ENCODE measurements around the gene DIRAS2.
A peak's percentile ranks its signal among the peaks of the same experiment; 100 is the strongest.

The DIRAS2 gene

DNA sequence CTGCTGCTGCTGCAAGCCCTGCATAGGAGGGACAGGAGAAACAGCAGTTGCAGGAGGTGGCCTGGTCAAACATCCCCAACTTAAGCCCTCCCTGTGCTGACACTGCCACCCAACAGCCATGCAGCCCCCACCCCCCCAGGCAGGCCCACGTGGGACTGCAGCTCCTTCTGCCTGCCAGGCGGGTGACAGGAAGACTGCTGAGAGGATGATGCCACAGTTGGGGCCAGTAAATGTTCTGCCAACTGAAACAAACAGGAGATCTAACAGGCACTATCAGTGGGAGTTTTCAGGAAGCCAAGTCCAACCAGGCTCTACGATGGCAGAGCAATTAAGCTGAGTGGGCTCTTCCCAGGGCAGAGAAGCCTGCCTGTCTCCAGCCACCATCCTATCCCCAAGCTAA lies 31.1 kb downstream of the DIRAS2 start:
- DNase-seq, result no peak

- DNase-seq, result no peak
These were observed 31.5 kb downstream of the DIRAS2 start for GRCh38 chr9:90611121-90611520.

- no peak for DNase-seq
These were observed 34.7 kb downstream of the DIRAS2 start for GRCh38 chr9:90607701-90608516.

DNA sequence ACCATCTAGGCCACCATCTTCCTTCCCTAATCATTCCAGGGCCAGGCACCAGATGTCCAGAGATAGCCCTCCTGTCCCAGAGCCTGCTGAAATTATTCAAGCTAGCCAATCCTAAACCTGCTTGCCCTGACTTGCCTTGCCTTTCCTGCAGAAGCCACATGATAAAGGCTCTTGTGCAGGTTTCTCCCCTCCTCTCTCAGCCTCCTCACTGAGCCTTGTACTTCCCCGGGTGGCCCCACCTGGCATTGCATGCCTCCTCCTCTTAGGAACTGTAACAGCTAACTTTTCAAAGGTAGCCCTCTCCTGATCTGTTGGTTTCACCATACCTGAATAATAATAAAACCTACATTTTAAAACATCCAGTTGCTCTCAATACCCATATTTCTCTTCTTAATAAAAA lies 42.6 kb downstream of the DIRAS2 start:
- no peak for DNase-seq

DNA sequence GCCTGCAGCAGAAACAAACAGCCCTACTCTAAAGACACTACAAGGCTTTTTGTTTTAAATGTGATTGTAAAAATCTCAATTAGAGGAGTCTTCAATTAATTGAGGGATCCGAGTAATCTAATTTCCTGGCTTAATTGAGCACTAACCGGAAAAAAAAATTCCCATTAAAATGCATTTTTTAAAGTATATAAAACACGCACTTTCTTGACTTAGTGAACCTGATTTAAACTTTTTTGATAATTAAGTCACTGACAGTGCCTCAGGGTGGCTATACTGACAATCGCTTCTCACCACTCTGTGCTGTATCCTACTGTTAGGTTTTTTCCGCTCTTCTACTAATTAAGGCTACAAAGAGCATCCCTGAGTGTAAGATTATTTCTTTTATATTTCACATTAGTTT lies 44.4 kb downstream of the DIRAS2 start:
- no peak for DNase-seq

DNA sequence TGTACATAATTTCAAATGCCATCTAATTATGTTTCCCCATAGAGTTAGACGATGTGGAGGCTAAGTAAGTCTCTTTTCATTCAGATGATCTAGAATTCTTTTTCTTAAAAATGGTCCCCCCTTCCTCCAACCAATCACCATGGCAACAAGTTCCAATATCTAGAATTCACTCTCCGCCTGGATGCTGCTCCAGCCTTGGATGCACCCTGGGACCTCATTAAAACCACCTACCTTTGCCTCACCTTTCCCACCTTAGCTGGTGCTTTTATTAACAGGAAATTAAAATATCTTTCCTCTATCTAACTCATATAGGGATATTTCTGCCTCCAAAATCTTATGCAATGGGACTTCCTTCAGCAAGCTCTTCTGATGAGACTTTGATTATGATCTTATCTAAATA lies 49.0 kb downstream of the DIRAS2 start:
- no peak for DNase-seq

DNA sequence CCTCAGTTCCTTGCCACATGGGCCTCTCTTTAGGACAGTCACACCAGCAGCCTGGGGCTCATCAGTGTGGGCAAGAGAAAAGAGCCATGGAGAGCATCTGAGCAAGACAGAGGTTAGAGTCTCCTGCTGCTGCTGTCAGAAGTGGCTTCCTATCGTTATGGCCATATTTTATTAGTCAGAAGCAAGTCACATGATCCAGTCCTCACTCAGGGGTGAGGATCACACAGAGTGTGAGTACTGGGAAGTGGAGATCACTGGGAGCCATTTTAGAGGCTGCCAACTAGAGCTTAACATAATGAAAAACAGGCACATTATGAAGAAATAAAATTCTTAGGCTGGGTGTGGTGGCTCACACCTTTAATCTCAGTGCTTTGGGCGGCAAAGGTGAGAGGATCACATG lies 62.0 kb downstream of the DIRAS2 start:
- no peak for DNase-seq

- no peak for DNase-seq
These were observed 63.4 kb downstream of the DIRAS2 start for GRCh38 chr9:90579181-90579580.

GRCh38 chr9:90578126-90578815 lies 64.4 kb downstream of the DIRAS2 start:
- DNase-seq, result no peak

GRCh38 chr9:90569511-90569910 lies 73.1 kb downstream of the DIRAS2 start:
- no peak for DNase-seq

DNA sequence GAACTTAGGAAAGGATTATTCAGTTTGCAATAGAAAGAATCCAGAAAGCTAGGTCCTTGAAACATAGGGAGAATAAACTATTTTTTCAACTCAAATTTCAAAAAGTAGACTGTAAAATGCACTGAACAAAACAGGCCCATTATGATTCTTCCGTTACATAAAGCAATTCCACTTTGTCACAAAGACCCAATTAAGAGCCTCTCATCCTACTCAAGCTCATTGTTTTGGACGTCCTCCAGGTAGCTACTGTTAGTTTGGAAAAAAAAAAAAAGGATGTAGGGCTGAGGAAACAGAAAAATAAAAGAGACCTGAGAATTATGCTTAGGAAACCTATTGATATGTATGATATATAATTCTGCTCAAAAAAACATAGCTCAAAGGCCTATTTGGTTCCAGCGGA lies 74.0 kb downstream of the DIRAS2 start:
- DNase-seq, result peak; percentile 72

DNA sequence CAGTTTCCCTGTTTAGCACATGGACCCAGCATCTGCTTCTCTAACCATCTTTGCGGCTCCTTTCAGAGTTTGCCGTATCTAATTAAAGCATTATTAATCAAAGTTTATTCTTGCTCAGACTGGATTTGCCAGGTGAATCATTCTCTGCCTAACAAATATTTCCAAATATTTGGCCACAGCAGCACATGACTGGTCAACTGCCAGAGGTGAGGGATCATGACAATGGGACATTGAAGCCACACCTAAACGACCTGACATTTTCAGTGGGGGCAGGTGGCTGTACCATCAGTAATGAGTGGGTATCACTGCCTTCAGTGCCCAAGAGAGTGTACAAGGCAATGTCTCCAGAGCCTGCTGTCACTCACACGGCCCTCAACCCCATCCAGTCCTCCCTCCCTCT lies 80.4 kb downstream of the DIRAS2 start:
- DNase-seq, result no peak
